HepG2 (cell line): ENCODE measurements around the gene NDOR1. TPM values are rescaled to one million over a fixed set of nuclear protein-coding genes. Genes with fewer than 3 reads are reported as not detected.

Source experiments
- ATAC-seq: fragments of 200-7000 bp; cut with Tn5 transposase; 3 replicates; pipeline ENCODE4 v1.9.1; 2020; ENCODE audit warnings: mild to moderate bottlenecking, moderate library complexity
- BruUV-seq: library from RNA; stranded (reverse); fragments of 400-500 nt; replicated peaks from 2 replicates; lab custom pipeline; 2021; lab: Mats Ljungman, UMichigan
- CTCF ChIA-PET: fragments of 300-600 bp; formaldehyde crosslinking; extraction: SDS; loops from one replicate; lab custom pipeline; 2021; ENCODE audit warnings: low total read pairs, inconsistent platforms, low intra/inter-chr PET ratio; lab: Yijun Ruan, JAX
- POLR2A ChIA-PET: fragments of 350-600 bp; sonication (Branson Sonifier 250); formaldehyde crosslinking; loops from one replicate; lab custom pipeline; 2020; ENCODE audit warnings: antibody characterized with exemption, inconsistent platforms; lab: Yijun Ruan, JAX
- DNase-seq: peaks from one replicate; pipeline ENCODE4 v3.0.0-alpha.2; 2015; ENCODE audit warnings: low spot score
- FAIRE-seq: peaks from 3 replicates; lab custom pipeline; 2011; peaks lifted over from hg19 to GRCh38; lab: Jason Lieb, UNC
- H2AFZ ChIP-seq: one replicate; pipeline ENCODE4 v1.6.1; 2011; ENCODE audit warnings: low read length, inconsistent platforms
- H3K27ac ChIP-seq: fragments of 300-600 bp; 3 replicates; pipeline ENCODE4 v1.8.0; 2011; ENCODE audit warnings: mixed run types, mild to moderate bottlenecking, mixed read lengths, low read length, inconsistent platforms; ENCODE audit not compliant: insufficient read depth; ENCODE audit errors: extremely low read length
- H3K27me3 ChIP-seq, 2 experiments: fragments of 200-600 bp in 1 of 2; 2 replicates in 1 of 2; 3 replicates in 1 of 2; pipeline versions ENCODE4 v1.6.0 to v1.8.0; 2011; ENCODE audit warnings: low read length in 2 of 2, mild to moderate bottlenecking in 2 of 2, moderate library complexity in 2 of 2, inconsistent platforms in 1 of 2; ENCODE audit not compliant: insufficient read depth in 2 of 2, control insufficient read depth in 1 of 2
- H3K36me3 ChIP-seq, 2 experiments: fragments of 200-600 bp in 1 of 2; replicated peaks in 1 of 2; 2 replicates in 1 of 2; 3 replicates in 1 of 2; pipeline versions ENCODE4 v1.5.1 to v1.8.0; 2011; ENCODE audit warnings: low read length in 2 of 2, inconsistent platforms in 1 of 2; ENCODE audit not compliant: insufficient read depth in 2 of 2, control insufficient read depth in 1 of 2
- H3K4me1 ChIP-seq: 2 replicates; pipeline ENCODE4 v1.5.1; 2012; ENCODE audit warnings: low read length, inconsistent platforms; ENCODE audit not compliant: insufficient read depth
- H3K4me2 ChIP-seq: 2 replicates; pipeline ENCODE4 v1.6.0; 2011; ENCODE audit warnings: low read depth, low read length, inconsistent platforms
- H3K4me3 ChIP-seq, 3 experiments: fragments of 200-600 bp in 1 of 3; sonication (generic), shearing (Covaris generic) in 1 of 3; replicated peaks in 1 of 3; 2 replicates each; pipeline ENCODE4 v1.5.1; 2011 to 2016; ENCODE audit warnings: low read length in 3 of 3, inconsistent platforms in 2 of 3, low read depth in 2 of 3, mild to moderate bottlenecking in 2 of 3, control low read depth in 1 of 3, mixed read lengths in 1 of 3; ENCODE audit not compliant: insufficient read depth in 1 of 3
- H3K79me2 ChIP-seq: one replicate; pipeline ENCODE4 v1.6.1; 2011; ENCODE audit warnings: low read length, inconsistent platforms; ENCODE audit not compliant: insufficient read depth
- H3K9ac ChIP-seq: 2 replicates; pipeline ENCODE4 v1.6.0; 2011; ENCODE audit warnings: mild to moderate bottlenecking, low read depth, low read length, inconsistent platforms; ENCODE audit not compliant: insufficient read depth
- H3K9me3 ChIP-seq: 2 replicates; pipeline ENCODE4 v1.5.1; 2012; ENCODE audit warnings: mild to moderate bottlenecking, low read length
- H4K20me1 ChIP-seq: 2 replicates; pipeline ENCODE4 v1.6.0; 2011; ENCODE audit warnings: inconsistent platforms, mild to moderate bottlenecking, low read length, moderate library complexity; ENCODE audit not compliant: insufficient read depth
- ARID4A ChIP-seq: sonication (generic); formaldehyde crosslinking; IDR thresholded peaks from 2 replicates; pipeline ENCODE4 v1.5.0; 2020; ENCODE audit warnings: mild to moderate bottlenecking, missing genetic modification reagents, borderline replicate concordance
- E2F2 ChIP-seq: sonication (generic); formaldehyde crosslinking; IDR thresholded peaks from 2 replicates; pipeline ENCODE4 v1.4.0; 2020; ENCODE audit warnings: missing genetic modification reagents, borderline replicate concordance
- GLI4 ChIP-seq: sonication (generic); formaldehyde crosslinking; IDR thresholded peaks from 2 replicates; pipeline ENCODE4 v1.5.1; 2020; ENCODE audit warnings: missing genetic modification reagents, mild to moderate bottlenecking, moderate library complexity, borderline replicate concordance
- HMGA1 ChIP-seq: sonication (generic); formaldehyde crosslinking; conservative IDR thresholded peaks from 2 replicates; pipeline ENCODE4 v1.4.0; 2020; ENCODE audit warnings: missing genetic modification reagents
- MXD3 ChIP-seq: IDR thresholded peaks from 2 replicates; pipeline ENCODE4 v1.6.1; 2016; ENCODE audit warnings: mild to moderate bottlenecking, missing biosample characterization, missing genetic modification reagents
- NFRKB ChIP-seq: fragments of 450-650 bp; IDR thresholded peaks from 2 replicates; pipeline ENCODE4 v1.6.1; 2017
- PLRG1 ChIP-seq: fragments of 450-650 bp; conservative IDR thresholded peaks from 2 replicates; pipeline ENCODE4 v1.6.1; 2016
- PRDM15 ChIP-seq: sonication (generic); formaldehyde crosslinking; IDR thresholded peaks from 2 replicates; pipeline ENCODE4 v1.4.0; 2020; ENCODE audit warnings: missing genetic modification reagents
- PRPF4 ChIP-seq: fragments of 200-400 bp; formaldehyde crosslinking; IDR thresholded peaks from 2 replicates; pipeline ENCODE4 v1.6.1; 2016; ENCODE audit warnings: low read length, low read depth; ENCODE audit not compliant: poor library complexity, severe bottlenecking
- ZFP36L1 ChIP-seq: sonication (generic); formaldehyde crosslinking; IDR thresholded peaks from 2 replicates; pipeline ENCODE4 v1.8.0; 2022; ENCODE audit warnings: mild to moderate bottlenecking, missing genetic modification reagents, moderate library complexity
- ZNF879 ChIP-seq: sonication (generic); formaldehyde crosslinking; IDR thresholded peaks from 2 replicates; pipeline ENCODE4 v1.8.1; 2023; ENCODE audit warnings: missing genetic modification reagents
- WGBS: methylation state at CpG from one replicate; pipeline ENCODE4 v1.1.6; 2017; ENCODE audit warnings: low lambda C conversion rate; 5-methylcytosine and 5-hydroxymethylcytosine counted together
- in situ Hi-C: cut with HindIII; loops from 2 replicates; pipeline ENCODE4 v1.10.0; 2017; ENCODE audit warnings: low pct_unique_long_range_greater_than_20kb; ENCODE audit not compliant: extremely low pct_ligation_motif_present
- intact Hi-C: fragments of 100-400 bp; cut with micrococcal nuclease; formaldehyde crosslinking; loops from one replicate; pipeline ENCODE4 v1.10.0; 2022; ENCODE audit not compliant: unreplicated experiment
- polyA plus RNA-seq, 8 experiments: library from polyadenylated mRNA; depleted of rRNA in 3 of 8; stranded (reverse) in 7 of 8; unstranded in 1 of 8; fragments of >200 nt; fragmentation: Illumina TruSeq in 4 of 8; extraction: Trizol in 4 of 8; gene quantifications; 2 replicates each; pipeline versions ENCODE4 v1.2.1 to v1.2.3, GENCODE V29; 2011 to 2016; ENCODE audit warnings: low read depth in 4 of 8, missing spikeins in 1 of 8, mixed read lengths in 1 of 8; ENCODE audit not compliant: insufficient read depth in 1 of 8
- total RNA-seq, 5 experiments: library from RNA; depleted of rRNA; stranded (reverse); fragments of >200 nt; fragmentation: Illumina TruSeq; extraction: Trizol; gene quantifications; 2 replicates each; pipeline ENCODE4 v1.2.3, GENCODE V29; 2016; ENCODE audit warnings: low read depth in 1 of 5
- TF ChIP-seq, protein P1 (sequence below): IDR thresholded peaks from 2 replicates; pipeline ENCODE4 v1.6.1; 2016; ENCODE audit warnings: low read depth, borderline replicate concordance
- TF ChIP-seq, protein P2 (sequence below): sonication (generic); formaldehyde crosslinking; conservative IDR thresholded peaks from 2 replicates; pipeline ENCODE4 v1.8.0; 2022; ENCODE audit warnings: mild to moderate bottlenecking, moderate library complexity, missing genetic modification reagents

Gene NDOR1
- total and polyA plus RNA-seq, 2 of the 13 experiments (the other 11 are each of a cell fraction or from before 2014, with no cell fraction given), result 3.6 to 8.7 TPM

GRCh38 chr9:137192859-137193258 is 12.6 kb upstream of the NDOR1 start:
- no TSS peak for BruUV-seq
- POLR2A ChIA-PET, result interaction anchor here (1.1 to 1.9 kb wide), 2 partner anchors 8 to 30 kb away, joined by 5 to 6 read pairs; partner anchors contain the start of gene TPRN
- H3K9me3 ChIP-seq, result no peaks in the 10 kb centered on the region
- no peak overlapping the region for H3K4me2 ChIP-seq
- H3K4me1 ChIP-seq, result peaks cover 48% of the 10 kb centered on the region
- H3K79me2 ChIP-seq, result peaks cover 40% of the 10 kb centered on the region
- intact Hi-C loops, result no loop called here
- no peak overlapping the region for H2AFZ ChIP-seq
- ATAC-seq, result no peak
- DNase-seq, result no peak
- H4K20me1 ChIP-seq, result no peaks in the 10 kb centered on the region; the same call in 1 of the 2 replicates
- CTCF ChIA-PET, result no interaction called here
- in situ Hi-C loops, result no loop called here
- 100% methylated on average over 1 of the region's 2 CpGs for WGBS
- no peak overlapping the region for H3K4me3 ChIP-seq
- H3K27me3 ChIP-seq, result no peaks in the 10 kb centered on the region
- H3K9ac ChIP-seq, result no peak overlapping the region
- FAIRE-seq, result no peak
- H3K27ac ChIP-seq, result no peak overlapping the region
- H3K36me3 ChIP-seq, result peaks cover 9 to 14% of the 10 kb centered on the region in 2 experiments; a peak in 3 of 5 replicates
- no peak for TF ChIP-seq ARID4A (CRISPR knock-in tag)
- TF ChIP-seq GLI4 (CRISPR knock-in tag), result no peak
- TF ChIP-seq MXD3 (CRISPR knock-in tag), result no peak
- no peak for TF ChIP-seq PRDM15 (CRISPR knock-in tag)
- TF ChIP-seq PLRG1, result no peak
- TF ChIP-seq ZFP36L1 (CRISPR knock-in tag), result no peak
- TF ChIP-seq, protein P1, sequence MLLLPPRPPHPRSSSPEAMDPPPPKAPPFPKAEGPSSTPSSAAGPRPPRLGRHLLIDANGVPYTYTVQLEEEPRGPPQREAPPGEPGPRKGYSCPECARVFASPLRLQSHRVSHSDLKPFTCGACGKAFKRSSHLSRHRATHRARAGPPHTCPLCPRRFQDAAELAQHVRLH (CRISPR knock-in tag), result no peak
- TF ChIP-seq E2F2 (CRISPR knock-in tag), result no peak
- TF ChIP-seq, protein P2, sequence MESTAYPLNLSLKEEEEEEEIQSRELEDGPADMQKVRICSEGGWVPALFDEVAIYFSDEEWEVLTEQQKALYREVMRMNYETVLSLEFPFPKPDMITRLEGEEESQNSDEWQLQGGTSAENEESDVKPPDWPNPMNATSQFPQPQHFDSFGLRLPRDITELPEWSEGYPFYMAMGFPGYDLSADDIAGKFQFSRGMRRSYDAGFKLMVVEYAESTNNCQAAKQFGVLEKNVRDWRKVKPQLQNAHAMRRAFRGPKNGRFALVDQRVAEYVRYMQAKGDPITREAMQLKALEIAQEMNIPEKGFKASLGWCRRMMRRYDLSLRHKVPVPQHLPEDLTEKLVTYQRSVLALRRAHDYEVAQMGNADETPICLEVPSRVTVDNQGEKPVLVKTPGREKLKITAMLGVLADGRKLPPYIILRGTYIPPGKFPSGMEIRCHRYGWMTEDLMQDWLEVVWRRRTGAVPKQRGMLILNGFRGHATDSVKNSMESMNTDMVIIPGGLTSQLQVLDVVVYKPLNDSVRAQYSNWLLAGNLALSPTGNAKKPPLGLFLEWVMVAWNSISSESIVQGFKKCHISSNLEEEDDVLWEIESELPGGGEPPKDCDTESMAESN (CRISPR knock-in tag), result no peak
- no peak for TF ChIP-seq PRPF4
- no peak for TF ChIP-seq NFRKB
- no peak for TF ChIP-seq HMGA1 (CRISPR knock-in tag)
- no peak for TF ChIP-seq ZNF879
